Right lobe of liver (tissue), 6 donors: ENCODE results near the gene RIPK3. TPM values are rescaled to one million over a fixed set of nuclear protein-coding genes. Genes with fewer than 3 reads are reported as not detected.
A peak's percentile ranks its signal among the peaks of the same experiment; 100 is the strongest.

Experiments used
- ATAC-seq, 4 donors: fragments of 200-7000 bp; cut with Tn5 transposase; one replicate each; pipeline ENCODE4 v1.9.1; 2020; ENCODE audit warnings: mild to moderate bottlenecking in 4 of 4, moderate library complexity in 4 of 4
- DNase-seq, 3 donors: peaks; one replicate each; pipeline ENCODE4 v3.0.0-alpha.2; 2020
- H3K27ac ChIP-seq, 3 donors: fragments of 200-600 bp; one replicate each; pipeline ENCODE4 v1.8.0; 2022
- H3K27me3 ChIP-seq, 2 donors: fragments of 200-600 bp; one replicate each; pipeline ENCODE4 v1.8.0; 2022
- H3K36me3 ChIP-seq, 4 donors: fragments of 200-600 bp; sonication (generic) in 1 of 4; one replicate each; pipeline versions ENCODE4 v1.5.1 to v1.8.0; 2017 to 2022; ENCODE audit warnings: control low read depth in 1 of 4
- H3K4me1 ChIP-seq, 4 donors: fragments of 200-600 bp; sonication (generic) in 1 of 4; one replicate each; pipeline versions ENCODE4 v1.5.1 to v1.8.0; 2017 to 2022; ENCODE audit warnings: control low read depth in 1 of 4
- H3K4me3 ChIP-seq, 3 donors: fragments of 200-600 bp; one replicate each; pipeline ENCODE4 v1.8.0; 2022
- H3K9me3 ChIP-seq, 4 donors: fragments of 200-600 bp; sonication (generic) in 1 of 4; one replicate each; pipeline versions ENCODE4 v1.5.1 to v1.8.0; 2017 to 2022; ENCODE audit warnings: control low read depth in 1 of 4
- POLR2A ChIP-seq: fragments of 450-650 bp; IDR thresholded peaks from one replicate; pipeline ENCODE4 v1.6.1; 2017; ENCODE audit warnings: antibody characterized with exemption, mild to moderate bottlenecking
- WGBS: methylation state at CpG from one replicate; pipeline ENCODE4 v1.1.6; 2018; ENCODE audit warnings: low coverage, low lambda C conversion rate; ENCODE audit not compliant: insufficient coverage; ENCODE audit errors: missing lambda C conversion rate; 5-methylcytosine and 5-hydroxymethylcytosine counted together
- intact Hi-C, 2 donors: fragments of 100-400 bp; cut with DNase I; formaldehyde crosslinking; loops; one replicate each; pipeline versions ENCODE4 v1.11.2 to v1.14.1; 2022
- total RNA-seq, 6 experiments: library from RNA; depleted of rRNA in 2 of 6; stranded (reverse); fragments of >200 nt in 2 of 6; fragmentation: NEBNext Ultra II Directional in 3 of 6; extraction: Animal tissue kit (Norgen Biotek cat#: 25700) in 3 of 6; gene quantifications; one replicate each; pipeline versions ENCODE4 v1.1.0 to v1.2.4, GENCODE V29; 2016 to 2023
- TF ChIP-seq, protein P1 (sequence below), 4 donors: fragments of 200-600 bp in 3 of 4; fragments of 450-650 bp in 1 of 4; IDR thresholded peaks; one replicate each; pipeline versions ENCODE4 v1.5.1 to v1.8.0; 2016 to 2022; ENCODE audit warnings: antibody characterized with exemption in 4 of 4, mild to moderate bottlenecking in 2 of 4
- donor health status: DM: no; HTN: yes; CAD: no.
- donor health status: DM: no; HTN: no; CAD: no.
- donor health status: DM: no; HTN: no; CAD: no.
- donor health status: DM: no; HTN: yes; CAD: no.
- donor health status: DM: no; HTN: yes; CAD: no.

The RIPK3 gene
- total RNA-seq, 6 experiments from 2014 or later: 0.70 to 1.6 (median 0.90) TPM

DNA sequence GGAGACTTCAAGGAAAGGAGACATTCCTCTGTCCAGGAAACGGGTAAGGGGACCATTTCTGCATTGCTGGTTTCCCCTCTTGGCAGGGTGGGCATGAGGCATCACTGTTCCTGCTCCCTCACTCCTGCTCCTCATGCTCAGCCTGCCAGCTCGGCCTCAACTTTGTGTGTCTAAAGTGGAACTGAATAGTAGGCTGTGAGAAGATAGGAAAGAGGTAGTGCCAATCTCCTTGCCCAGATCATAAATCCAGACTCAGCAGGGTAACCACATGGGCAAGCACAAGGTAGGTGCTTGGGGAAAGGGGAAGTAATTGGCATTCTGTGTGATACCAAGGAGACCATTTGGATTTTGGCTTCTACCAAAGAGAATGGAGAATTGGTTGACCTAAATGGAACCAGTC is 25.9 kb downstream of the RIPK3 start:
- TF ChIP-seq, protein P1, sequence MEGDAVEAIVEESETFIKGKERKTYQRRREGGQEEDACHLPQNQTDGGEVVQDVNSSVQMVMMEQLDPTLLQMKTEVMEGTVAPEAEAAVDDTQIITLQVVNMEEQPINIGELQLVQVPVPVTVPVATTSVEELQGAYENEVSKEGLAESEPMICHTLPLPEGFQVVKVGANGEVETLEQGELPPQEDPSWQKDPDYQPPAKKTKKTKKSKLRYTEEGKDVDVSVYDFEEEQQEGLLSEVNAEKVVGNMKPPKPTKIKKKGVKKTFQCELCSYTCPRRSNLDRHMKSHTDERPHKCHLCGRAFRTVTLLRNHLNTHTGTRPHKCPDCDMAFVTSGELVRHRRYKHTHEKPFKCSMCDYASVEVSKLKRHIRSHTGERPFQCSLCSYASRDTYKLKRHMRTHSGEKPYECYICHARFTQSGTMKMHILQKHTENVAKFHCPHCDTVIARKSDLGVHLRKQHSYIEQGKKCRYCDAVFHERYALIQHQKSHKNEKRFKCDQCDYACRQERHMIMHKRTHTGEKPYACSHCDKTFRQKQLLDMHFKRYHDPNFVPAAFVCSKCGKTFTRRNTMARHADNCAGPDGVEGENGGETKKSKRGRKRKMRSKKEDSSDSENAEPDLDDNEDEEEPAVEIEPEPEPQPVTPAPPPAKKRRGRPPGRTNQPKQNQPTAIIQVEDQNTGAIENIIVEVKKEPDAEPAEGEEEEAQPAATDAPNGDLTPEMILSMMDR (IDR thresholded peaks at IDR 0.05): no peak
- TF ChIP-seq POLR2A: no peak
- intact Hi-C loops: no loop called here
- DNase-seq: peak in 1 of 3 donors; percentile 55

GRCh38 chr14:24312736-24313507 is 26.9 kb downstream of the RIPK3 start:
- Histone ChIP-seq H3K4me3 (no peak overlapping the region), H3K27me3 (no peaks in the 10 kb centered on the region), H3K27ac (peak overlapping the region; percentile 16 to 93 (median 80)), H3K9me3 (no peaks in the 10 kb centered on the region), H3K36me3 (no peaks in the 10 kb centered on the region), H3K4me1 (peaks cover 0 to 56% (median 26%) of the 10 kb centered on the region in 4 donors)
- WGBS: 64% methylated on average over 9 of the region's 9 CpGs
- TF ChIP-seq, protein P1 (IDR thresholded peaks at IDR 0.05): no peak
- no peak for TF ChIP-seq POLR2A
- intact Hi-C loops: no loop called here
- DNase-seq (peak in 1 of 3 donors; percentile 56), ATAC-seq (peak in 1 of 4 donors; percentile 2)

More for the DNA sequence above, 25.9 kb downstream of the RIPK3 start:
- no peaks in the 10 kb centered on the region for H3K27me3 ChIP-seq
- H3K4me1 ChIP-seq: peaks cover 0 to 46% (median 21%) of the 10 kb centered on the region in 4 donors
- H3K4me3 ChIP-seq: no peak overlapping the region
- no peak for ATAC-seq
- H3K27ac ChIP-seq: peak overlapping the region in 2 of 3 donors; percentile 37 to 80
- no peaks in the 10 kb centered on the region for H3K36me3 ChIP-seq
- no CpG with 5 or more reads among the region's 2 CpGs for WGBS
- no peaks in the 10 kb centered on the region for H3K9me3 ChIP-seq

DNA sequence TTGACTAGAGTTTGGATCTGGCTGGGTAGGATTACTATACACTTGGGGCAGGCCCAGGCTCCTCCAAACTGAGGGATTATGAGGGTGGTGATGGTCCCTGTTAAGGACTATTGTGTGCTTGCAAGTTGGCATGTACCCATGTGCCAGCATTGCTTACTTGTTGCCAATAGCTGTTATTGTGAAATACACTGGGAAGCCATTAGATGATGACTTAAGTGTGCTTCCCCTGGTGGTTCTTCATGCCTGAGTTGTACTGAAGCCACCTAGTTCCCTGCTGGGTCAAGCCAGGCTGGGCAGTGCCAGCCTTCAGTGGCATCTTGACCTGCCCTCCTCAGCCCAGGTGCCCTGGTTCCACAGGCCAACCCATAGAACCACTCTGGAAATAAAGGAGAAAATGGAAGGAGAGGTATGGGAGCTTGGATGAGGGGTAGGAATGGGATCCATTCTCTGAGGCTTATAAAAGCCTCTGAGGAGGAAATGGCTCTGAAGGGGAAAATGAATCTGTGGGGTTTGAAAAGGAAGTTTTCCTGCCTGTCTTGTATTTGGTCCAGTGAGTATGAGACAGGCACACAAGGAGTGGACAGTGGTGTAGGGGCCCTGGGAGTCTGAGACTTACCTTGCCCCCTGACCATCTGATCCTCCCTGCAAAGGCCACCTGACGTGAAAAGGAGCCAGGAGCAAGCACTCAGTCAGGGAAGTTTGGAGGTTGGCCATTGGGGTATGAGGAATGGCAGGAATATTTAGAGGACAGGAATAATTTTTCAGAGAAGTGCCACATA is 27.8 kb downstream of the RIPK3 start:
- WGBS: 43% methylated on average over 1 of the region's 1 CpG

More for the DNA sequence above, 27.8 kb downstream of the RIPK3 start:
- H3K4me1 ChIP-seq: peaks cover 0 to 57% (median 26%) of the 10 kb centered on the region in 4 donors
- H3K9me3 ChIP-seq: no peaks in the 10 kb centered on the region
- peak in 3 of 4 donors; percentile 1 to 16 (median 1) for ATAC-seq
- H3K27me3 ChIP-seq: no peaks in the 10 kb centered on the region
- H3K27ac ChIP-seq: peak overlapping the region; percentile 80 to 98 (median 93)
- TF ChIP-seq, protein P1 (IDR thresholded peaks at IDR 0.05): no peak
- TF ChIP-seq POLR2A: no peak
- peak overlapping the region; percentile 43 to 64 (median 48) for H3K4me3 ChIP-seq
- DNase-seq: peak in 2 of 3 donors; percentile 35 to 44
- intact Hi-C loops: no loop called here
- H3K36me3 ChIP-seq: peaks cover 0 to 2% (median 0%) of the 10 kb centered on the region in 4 donors
